ES-I3 (cell line): ENCODE results near the gene ABCA7.
"Not testable (repeated sequence)": the region's sequence is repeated elsewhere in the genome, so short reads cannot be mapped to it uniquely, and the experiment has no call there.

ENCODE experiments used
- H3K36me3 ChIP-seq: 2 replicates; pipeline ENCODE4 v1.6.1; 2013; ENCODE audit warnings: mild to moderate bottlenecking, low read length, control low read depth, moderate library complexity; ENCODE audit not compliant: insufficient read depth
- H3K4me1 ChIP-seq: 2 replicates; pipeline ENCODE4 v1.6.1; 2013; ENCODE audit warnings: mild to moderate bottlenecking, control low read depth, low read length; ENCODE audit not compliant: insufficient read depth
- H3K9ac ChIP-seq: 2 replicates; pipeline ENCODE4 v1.6.1; 2013; ENCODE audit warnings: low read depth, mild to moderate bottlenecking, low read length, moderate library complexity
- H3K9me3 ChIP-seq: 2 replicates; pipeline ENCODE4 v1.6.1; 2013; ENCODE audit warnings: mild to moderate bottlenecking, low read length, moderate library complexity; ENCODE audit not compliant: control insufficient read depth, insufficient read depth

The ABCA7 gene

DNA sequence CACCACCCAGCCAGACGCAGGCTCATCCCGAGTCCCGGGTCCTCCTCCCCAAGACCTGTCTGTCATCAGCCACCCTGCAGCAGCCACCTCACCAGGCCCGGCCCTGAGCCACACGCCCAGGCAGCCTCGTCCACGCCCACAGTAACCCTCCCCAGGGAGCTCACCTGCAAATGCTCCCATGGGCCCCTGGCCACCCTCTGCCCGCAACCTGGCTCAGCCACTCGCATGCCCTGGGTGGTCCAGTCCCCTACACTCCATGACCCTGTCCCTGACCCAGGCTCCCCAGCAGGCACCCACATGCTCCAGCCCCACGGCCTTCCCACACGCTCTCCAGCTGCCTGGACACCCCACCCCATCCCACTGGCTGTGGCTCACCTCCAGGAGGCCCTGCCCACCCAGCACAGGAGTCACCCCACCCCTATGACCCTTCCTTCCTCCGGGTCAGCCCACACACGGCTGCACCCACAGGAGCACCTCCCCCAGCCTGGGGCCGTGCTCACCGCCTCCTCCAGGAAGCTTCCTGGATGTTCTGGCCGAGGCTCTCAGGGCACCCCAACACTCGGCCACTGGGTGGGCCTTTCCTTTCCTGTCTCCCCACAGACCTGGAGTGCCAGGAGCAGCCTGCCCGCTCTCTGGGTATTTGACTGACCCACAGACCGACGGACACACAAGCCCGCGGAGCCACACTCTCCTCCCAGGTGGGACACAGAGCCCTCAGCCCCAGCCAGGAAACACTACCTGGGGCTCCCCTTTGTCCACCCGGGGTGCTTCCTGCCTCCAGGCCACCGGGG is 22.6 kb upstream of the ABCA7 start:
- Histone ChIP-seq H3K36me3 (no peaks in the 10 kb centered on the region), H3K9ac (no peak overlapping the region), H3K9me3 (no peaks in the 10 kb centered on the region), H3K4me1 (peaks cover 22% of the 10 kb centered on the region)

DNA sequence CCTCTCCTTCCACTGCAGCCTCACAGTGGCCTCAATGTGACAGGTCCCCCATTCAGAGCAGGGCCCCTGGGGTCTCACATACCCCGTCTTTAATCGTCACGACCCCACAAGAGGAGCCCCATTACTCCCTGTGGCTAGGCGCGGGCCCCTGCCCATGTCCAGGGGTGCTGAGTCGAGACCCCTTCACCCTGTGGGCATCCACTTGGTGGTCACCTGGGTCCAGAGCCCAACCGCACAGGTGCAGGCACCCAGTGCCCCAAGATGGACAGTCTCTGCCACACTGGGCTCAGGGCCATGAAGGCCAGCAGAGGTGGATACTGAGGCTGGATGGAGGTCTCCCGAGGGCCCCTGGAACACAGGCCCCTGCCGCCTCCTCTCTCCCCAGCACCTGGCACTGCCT is 22.0 kb upstream of the ABCA7 start:
- H3K9ac ChIP-seq: no peak overlapping the region
- H3K4me1 ChIP-seq: peaks cover 22% of the 10 kb centered on the region
- no peaks in the 10 kb centered on the region for H3K36me3 ChIP-seq
- H3K9me3 ChIP-seq: no peaks in the 10 kb centered on the region

DNA sequence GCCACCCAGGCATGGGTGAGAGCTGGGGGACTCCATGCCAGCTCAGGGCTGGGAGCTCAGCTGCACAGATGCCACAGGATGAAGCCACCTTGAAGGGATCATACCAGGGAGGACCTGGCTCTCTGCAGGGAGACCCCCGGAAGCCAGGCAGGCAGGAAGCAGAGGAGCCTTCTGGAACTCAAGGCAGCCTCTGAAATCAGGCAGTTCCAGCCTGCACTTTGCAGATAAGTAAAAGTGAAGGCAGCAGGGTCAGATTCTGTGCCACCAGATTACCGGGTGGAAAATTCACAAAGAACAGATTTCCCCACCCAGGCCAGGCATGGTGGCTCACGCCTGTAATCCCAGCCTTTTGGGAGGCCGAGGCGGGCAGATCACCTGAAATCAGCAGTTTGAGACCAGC is 21.5 kb upstream of the ABCA7 start:
- Histone ChIP-seq H3K4me1 (peaks cover 22% of the 10 kb centered on the region), H3K36me3 (no peaks in the 10 kb centered on the region), H3K9ac (no peak overlapping the region; the same call in 1 of the 2 replicates), H3K9me3 (no peaks in the 10 kb centered on the region)

DNA sequence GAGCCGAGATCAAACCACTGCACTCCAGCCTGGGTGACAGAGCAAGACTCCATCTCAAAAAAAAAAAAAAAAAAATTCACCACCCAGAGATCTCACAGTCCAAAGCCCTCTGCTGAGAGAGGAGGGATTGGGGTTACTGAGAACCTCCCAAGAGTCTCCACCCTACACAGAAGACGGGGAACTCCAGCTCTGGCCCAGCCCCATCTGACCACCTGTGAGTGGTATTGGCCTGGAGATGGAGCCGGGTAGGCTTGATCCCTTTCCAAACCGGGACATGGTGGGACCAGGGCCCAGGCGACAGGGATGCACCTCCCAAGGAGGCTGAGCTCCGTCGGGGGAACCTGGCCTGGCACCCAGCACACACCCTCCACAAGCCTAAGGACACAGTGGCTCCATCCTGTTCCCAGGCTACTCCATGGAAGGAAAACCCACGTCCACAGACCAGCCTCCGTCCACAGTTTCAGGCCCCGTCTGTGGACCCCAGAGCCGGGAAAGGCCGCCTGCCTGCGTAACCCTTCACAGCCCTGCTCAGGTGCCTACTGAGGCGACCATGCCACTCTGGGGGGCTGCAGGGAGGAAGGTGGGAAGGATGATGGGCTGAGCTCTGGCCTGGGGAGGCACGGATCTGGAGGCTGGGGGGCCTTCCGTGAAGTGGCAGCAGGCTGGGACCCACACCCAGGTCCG is 20.8 kb upstream of the ABCA7 start:
- Histone ChIP-seq H3K9me3 (no peaks in the 10 kb centered on the region), H3K9ac (peak overlapping the region; percentile 92; the same call in 1 of the 2 replicates), H3K4me1 (peaks cover 22% of the 10 kb centered on the region), H3K36me3 (no peaks in the 10 kb centered on the region)

DNA sequence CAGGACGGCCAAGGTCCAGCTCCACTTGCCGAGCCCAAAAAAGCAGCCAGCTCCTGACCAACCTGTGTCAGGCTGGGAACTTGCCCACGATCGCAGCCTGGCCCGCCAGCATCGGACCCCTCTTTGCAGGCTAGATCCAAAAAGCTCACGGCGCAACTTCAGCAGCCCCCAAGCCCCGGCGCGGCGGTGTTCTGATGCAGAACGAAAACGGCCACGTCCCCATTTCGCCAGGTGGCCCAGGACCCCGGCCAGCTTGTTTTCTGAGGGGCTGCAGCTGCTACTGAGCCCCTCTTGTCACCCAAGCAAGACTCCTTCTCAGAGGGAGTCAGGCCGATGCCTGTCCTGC is 20.3 kb upstream of the ABCA7 start:
- Histone ChIP-seq H3K9me3 (no peaks in the 10 kb centered on the region), H3K36me3 (no peaks in the 10 kb centered on the region), H3K9ac (peak overlapping the region; percentile 92; the same call in 1 of the 2 replicates), H3K4me1 (peaks cover 22% of the 10 kb centered on the region)

DNA sequence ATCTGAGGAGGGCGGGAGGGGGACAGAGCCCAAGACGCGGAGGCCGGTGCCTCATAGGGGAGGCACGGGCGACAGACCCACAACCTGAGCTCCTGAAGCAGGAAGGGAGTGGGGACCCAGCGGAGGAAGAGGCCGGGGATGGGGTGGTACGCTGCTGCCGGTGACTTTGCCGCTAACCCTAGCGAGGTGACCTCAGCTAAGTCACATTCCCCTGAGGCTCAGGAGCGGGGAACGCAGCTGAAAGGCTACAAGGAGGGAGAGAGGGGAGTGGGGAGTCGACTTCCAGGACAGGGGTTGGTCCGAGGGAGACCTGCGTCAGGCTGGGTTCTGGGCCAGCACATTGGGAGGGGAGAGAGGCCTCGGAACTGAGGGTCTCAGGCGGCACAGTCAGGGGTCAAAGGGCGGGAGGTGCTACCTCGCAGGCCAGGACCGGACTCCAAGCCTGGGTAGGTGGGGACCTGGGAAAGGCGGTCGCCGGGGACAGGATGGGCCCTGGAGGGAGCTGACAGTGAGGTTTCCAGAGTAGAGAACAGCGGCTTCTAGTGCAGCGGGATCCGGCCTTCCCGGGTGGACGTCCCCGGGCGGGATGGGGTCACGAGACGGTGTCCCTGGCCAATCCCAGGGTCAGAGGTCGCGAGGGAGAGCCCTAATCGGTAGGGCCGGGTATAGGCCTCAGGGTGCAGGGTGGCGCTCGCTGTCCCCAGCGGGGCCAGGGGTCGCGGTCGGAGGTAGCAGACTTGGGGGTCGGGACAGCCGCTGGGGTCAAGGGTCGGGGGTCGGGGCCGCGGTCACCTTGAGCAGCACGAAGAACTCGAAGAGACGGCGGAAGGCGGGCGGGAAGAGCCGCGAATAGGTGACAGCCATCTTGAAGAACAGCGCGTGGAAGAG is 19.7 kb upstream of the ABCA7 start:
- H3K9me3 ChIP-seq: no peaks in the 10 kb centered on the region
- no peaks in the 10 kb centered on the region for H3K36me3 ChIP-seq
- H3K9ac ChIP-seq: peak overlapping the region; percentile 92
- H3K4me1 ChIP-seq: peaks cover 22% of the 10 kb centered on the region

DNA sequence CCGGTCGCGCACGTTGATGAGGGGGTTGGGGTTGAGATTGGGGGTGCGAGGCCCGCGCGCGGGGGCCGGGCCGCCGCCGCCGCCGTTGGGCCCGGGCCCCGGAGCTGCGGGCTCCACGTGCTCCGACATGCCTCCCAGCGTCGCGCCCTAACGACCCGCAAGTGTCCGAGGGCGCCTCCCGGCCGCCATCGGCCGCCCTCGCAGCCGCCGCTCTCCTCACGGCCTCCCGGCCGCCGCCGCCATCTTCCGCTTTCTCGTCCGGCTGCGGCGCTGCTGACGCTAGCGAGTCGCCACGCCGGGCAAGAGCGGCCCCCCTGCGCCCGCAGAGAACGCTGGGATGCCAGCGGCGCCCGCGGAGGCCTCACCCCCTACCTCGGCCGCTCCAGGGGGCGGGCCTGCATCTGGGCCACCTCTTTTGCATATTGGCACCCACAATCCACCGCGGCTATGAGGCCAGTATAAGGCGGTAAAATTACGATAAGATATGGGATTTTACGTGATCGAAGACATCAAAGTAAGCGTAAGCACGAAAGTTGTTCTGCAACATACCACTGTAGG is 19.0 kb upstream of the ABCA7 start, which contains the start of gene TMEM259:
TMEM259 (minus strand) TSS at position 256 of the 558 bp plus-strand sequence; CDS start at position 129, 127 bp downstream.
- H3K9me3 ChIP-seq: no peaks in the 10 kb centered on the region
- no peaks in the 10 kb centered on the region for H3K36me3 ChIP-seq
- peak within 1 kb of the TSS; percentile 92 for H3K9ac ChIP-seq
- H3K4me1 ChIP-seq: peaks cover 22% of the 10 kb centered on the region

DNA sequence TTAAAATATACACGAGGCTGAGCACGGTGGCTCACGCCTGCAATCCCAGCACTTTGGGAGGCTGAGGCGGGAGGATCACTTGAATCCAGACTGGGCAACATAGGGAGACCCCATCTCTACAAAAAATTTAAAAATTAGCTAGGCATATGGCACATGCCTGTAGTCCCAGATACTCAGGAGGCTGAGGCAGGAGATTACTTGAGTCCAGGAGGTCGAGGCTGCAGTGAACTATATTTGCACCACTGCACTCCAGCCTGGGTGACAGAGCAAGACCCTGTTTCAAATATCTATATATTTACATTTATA is 16.1 kb upstream of the ABCA7 start:
- not testable (repeated sequence) for H3K4me1 ChIP-seq, H3K9ac ChIP-seq, H3K9me3 ChIP-seq, H3K36me3 ChIP-seq

DNA sequence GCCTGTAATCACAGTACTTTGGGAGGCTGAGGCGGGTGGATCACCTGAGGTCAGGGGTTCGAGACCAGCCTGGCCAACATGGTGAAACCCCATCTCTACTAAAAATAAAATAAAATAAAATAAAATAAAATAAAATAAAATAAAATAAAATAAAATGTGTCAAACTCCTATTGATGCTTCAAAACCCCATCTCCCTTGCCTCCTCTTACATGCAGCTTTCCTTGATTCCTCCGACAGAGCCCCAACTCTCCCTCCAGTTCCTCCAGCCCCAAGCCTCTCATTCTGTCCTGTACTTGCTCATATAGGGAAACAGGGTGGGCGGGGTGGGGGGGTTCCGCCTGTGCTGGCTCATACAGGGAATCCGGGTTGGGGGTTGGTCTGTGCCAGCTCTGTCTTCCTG is 14.8 kb upstream of the ABCA7 start:
- not testable (repeated sequence) for H3K9me3 ChIP-seq, H3K4me1 ChIP-seq, H3K36me3 ChIP-seq, H3K9ac ChIP-seq

DNA sequence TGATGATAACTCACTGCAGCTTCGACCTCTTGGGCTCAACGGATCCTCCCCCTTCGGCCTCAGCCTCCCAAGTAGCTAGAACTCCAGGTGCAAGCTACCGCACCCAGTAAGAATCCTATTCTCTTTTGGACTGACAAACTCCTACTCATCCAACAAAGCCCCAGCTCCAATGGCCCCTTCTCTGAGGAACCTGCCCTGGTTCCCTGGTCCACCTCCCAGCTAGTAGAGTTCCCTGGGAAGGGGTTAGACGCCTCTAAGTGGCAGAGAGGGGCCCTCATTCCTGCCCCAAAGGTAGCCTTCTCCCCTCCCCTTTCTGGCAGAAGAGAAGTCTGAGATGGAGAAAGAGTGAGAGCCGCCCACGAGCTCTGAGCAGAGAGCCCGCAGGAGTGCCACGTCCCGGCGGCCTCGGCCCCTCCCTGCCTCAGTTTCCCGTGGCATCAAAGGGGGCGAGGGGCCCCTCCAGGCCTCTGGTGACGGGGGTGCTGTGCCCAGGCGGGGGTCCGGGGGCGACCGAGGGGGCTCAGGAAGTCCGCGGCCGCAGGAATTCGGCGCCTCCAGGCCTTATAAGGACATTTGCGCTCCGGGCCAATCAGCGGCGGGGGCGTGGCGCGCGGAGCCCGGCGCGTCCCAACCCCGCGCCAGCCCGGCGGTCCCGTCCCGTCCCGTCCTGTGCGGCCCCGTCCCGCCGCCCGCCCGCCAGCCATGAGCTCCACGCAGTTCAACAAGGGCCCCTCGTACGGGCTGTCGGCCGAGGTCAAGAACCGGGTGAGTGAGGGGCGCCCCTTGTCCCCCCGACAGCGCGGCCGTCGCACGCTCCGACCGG is 13.7 kb upstream of the ABCA7 start, which contains the start of gene CNN2:
CNN2 (plus strand) TSS at position 649 of the 823 bp plus-strand sequence; CDS start at position 703, 54 bp downstream.
- no peaks in the 10 kb centered on the region for H3K36me3 ChIP-seq
- no peaks in the 10 kb centered on the region for H3K4me1 ChIP-seq

DNA sequence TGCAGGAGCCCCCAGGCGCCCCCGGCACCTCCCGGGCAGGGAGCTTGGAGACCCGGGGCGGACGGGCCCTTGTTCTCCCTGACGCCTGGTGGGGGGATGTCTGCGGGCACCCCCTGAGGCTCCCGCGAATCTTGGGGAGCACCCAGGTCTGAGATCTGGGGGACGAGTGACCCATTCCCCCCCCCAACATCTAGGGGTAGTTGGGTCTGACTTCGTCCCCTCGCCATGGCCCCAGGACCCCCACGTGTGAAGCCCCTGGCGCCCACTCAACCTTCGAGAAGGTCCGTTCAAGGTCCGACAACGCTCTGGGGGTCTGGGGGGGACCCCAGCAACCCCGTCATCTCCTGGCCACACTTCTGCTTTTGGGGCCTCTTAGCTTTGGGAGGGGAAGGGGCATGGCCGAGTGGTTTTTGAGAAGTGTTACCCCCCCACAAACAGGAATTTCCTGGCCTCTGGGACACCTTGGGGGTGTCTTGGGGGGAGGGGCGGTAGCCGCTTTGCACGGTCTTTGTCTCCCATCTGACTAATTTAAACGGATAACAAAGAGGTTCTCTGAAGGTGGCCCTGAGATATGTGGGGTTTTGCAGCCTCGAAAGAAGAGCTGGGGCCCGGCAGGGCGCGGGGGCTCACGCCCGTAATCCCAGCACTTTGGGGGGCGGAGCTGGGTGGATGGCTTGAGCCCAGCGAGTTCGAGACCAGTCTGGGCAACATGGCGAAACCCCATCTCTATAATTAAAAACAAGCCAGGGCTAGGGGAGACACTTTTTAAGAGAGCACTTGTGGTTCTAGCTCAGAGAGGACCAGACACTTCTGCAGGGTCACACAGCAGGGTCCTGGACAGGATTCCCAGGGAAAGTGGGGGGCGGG is 12.9 kb upstream of the ABCA7 start:
- no peaks in the 10 kb centered on the region for H3K4me1 ChIP-seq
- H3K9ac ChIP-seq: peak overlapping the region; percentile 98
- no peaks in the 10 kb centered on the region for H3K9me3 ChIP-seq
- H3K36me3 ChIP-seq: no peaks in the 10 kb centered on the region

More for the DNA sequence above, 13.7 kb upstream of the ABCA7 start, which contains the start of gene CNN2:
- Histone ChIP-seq H3K9ac (peak within 1 kb of the TSS; percentile 98), H3K9me3 (no peaks in the 10 kb centered on the region)

DNA sequence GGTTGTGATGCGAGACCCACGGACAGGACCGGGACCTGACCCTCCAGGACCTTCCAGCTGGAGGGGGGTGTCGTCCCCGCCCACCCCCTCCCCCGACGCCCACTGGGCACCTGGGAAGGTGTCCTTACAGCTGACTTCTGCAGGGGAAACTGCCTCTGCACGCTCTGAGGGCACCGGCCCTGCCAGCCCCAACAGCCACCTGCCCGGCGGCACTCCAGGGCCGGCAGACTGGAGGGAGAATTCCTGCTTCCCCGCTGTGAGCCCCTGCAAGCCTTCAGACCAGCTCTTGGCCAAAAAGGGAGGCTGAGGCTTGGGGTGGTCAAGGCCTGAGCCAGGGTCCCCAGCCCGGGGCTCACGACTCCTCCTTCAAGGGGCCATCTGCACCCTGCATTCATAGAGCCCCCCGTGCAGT is 12.3 kb upstream of the ABCA7 start:
- peaks cover 6% of the 10 kb centered on the region; the same call in 1 of the 2 replicates for H3K36me3 ChIP-seq
- no peaks in the 10 kb centered on the region for H3K9me3 ChIP-seq
- H3K4me1 ChIP-seq: no peaks in the 10 kb centered on the region
- H3K9ac ChIP-seq: peak overlapping the region; percentile 98; the same call in 1 of the 2 replicates
